ENCODE measurements around the gene ABCC8.

The ABCC8 gene

GRCh38 chr11:17403980-17404759, 72.5 kb downstream of the ABCC8 start (continued):
- TF ChIP-seq, protein P1, sequence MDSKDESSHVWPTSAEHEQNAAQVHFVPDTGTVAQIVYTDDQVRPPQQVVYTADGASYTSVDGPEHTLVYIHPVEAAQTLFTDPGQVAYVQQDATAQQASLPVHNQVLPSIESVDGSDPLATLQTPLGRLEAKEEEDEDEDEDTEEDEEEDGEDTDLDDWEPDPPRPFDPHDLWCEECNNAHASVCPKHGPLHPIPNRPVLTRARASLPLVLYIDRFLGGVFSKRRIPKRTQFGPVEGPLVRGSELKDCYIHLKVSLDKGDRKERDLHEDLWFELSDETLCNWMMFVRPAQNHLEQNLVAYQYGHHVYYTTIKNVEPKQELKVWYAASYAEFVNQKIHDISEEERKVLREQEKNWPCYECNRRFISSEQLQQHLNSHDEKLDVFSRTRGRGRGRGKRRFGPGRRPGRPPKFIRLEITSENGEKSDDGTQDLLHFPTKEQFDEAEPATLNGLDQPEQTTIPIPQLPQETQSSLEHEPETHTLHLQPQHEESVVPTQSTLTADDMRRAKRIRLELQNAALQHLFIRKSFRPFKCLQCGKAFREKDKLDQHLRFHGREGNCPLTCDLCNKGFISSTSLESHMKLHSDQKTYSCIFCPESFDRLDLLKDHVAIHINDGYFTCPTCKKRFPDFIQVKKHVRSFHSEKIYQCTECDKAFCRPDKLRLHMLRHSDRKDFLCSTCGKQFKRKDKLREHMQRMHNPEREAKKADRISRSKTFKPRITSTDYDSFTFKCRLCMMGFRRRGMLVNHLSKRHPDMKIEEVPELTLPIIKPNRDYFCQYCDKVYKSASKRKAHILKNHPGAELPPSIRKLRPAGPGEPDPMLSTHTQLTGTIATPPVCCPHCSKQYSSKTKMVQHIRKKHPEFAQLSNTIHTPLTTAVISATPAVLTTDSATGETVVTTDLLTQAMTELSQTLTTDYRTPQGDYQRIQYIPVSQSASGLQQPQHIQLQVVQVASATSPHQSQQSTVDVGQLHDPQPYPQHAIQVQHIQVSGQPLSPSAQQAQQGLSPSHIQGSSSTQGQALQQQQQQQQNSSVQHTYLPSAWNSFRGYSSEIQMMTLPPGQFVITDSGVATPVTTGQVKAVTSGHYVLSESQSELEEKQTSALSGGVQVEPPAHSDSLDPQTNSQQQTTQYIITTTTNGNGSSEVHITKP (tag by site-specific recombination; IDR thresholded peaks at IDR 0.05) = 0 out of 2 replicates have a peak, but pooled peaks have one; percentile 28
- TF ChIP-seq ZNF529 (tag by site-specific recombination; IDR thresholded peaks at IDR 0.05; ENCODE audit: insufficient replicate concordance) = no peak
- TF ChIP-seq ZBTB8A (tag by site-specific recombination; IDR thresholded peaks at IDR 0.05) = peak; percentile 31; the same call in 1 of the 2 replicates
- no peak for TF ChIP-seq ZNF239 (tag by site-specific recombination; IDR thresholded peaks at IDR 0.05)
- no peak for TF ChIP-seq ZNF654 (tag by site-specific recombination; IDR thresholded peaks at IDR 0.05; ENCODE audit: low read depth)
- TF ChIP-seq ZNF514 (tag by site-specific recombination; IDR thresholded peaks at IDR 0.05) = no peak
- TF ChIP-seq MYNN (tag by site-specific recombination; IDR thresholded peaks at IDR 0.05; ENCODE audit: borderline replicate concordance) = no peak
- peak; percentile 48; the same call in 1 of the 2 replicates for TF ChIP-seq ZNF324 (tag by site-specific recombination; IDR thresholded peaks at IDR 0.05)
- TF ChIP-seq SCRT1 (tag by site-specific recombination; IDR thresholded peaks at IDR 0.05; ENCODE audit: borderline replicate concordance) = no peak
- 0 out of 2 replicates have a peak, but pooled peaks have one; percentile 41 for TF ChIP-seq ZNF10 (tag by site-specific recombination; IDR thresholded peaks at IDR 0.05)
- TF ChIP-seq ZNF18 (tag by site-specific recombination; IDR thresholded peaks at IDR 0.05) = no peak
- TF ChIP-seq ZNF302 (tag by site-specific recombination; IDR thresholded peaks at IDR 0.05; ENCODE audit: low read depth) = no peak
- TF ChIP-seq, protein P2, sequence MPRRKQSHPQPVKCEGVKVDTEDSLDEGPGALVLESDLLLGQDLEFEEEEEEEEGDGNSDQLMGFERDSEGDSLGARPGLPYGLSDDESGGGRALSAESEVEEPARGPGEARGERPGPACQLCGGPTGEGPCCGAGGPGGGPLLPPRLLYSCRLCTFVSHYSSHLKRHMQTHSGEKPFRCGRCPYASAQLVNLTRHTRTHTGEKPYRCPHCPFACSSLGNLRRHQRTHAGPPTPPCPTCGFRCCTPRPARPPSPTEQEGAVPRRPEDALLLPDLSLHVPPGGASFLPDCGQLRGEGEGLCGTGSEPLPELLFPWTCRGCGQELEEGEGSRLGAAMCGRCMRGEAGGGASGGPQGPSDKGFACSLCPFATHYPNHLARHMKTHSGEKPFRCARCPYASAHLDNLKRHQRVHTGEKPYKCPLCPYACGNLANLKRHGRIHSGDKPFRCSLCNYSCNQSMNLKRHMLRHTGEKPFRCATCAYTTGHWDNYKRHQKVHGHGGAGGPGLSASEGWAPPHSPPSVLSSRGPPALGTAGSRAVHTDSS (tag by site-specific recombination; IDR thresholded peaks at IDR 0.05) = no peak
- no peak for TF ChIP-seq ZNF157 (tag by site-specific recombination; IDR thresholded peaks at IDR 0.05)
- TF ChIP-seq GLIS2 (tag by site-specific recombination; IDR thresholded peaks at IDR 0.05) = no peak
- TF ChIP-seq ZNF394 (tag by site-specific recombination; IDR thresholded peaks at IDR 0.05; ENCODE audit: borderline replicate concordance) = peak; percentile 16; the same call in 1 of the 2 replicates
- no peak for TF ChIP-seq ZNF777 (tag by site-specific recombination; IDR thresholded peaks at IDR 0.05; ENCODE audit: borderline replicate concordance)

DNA sequence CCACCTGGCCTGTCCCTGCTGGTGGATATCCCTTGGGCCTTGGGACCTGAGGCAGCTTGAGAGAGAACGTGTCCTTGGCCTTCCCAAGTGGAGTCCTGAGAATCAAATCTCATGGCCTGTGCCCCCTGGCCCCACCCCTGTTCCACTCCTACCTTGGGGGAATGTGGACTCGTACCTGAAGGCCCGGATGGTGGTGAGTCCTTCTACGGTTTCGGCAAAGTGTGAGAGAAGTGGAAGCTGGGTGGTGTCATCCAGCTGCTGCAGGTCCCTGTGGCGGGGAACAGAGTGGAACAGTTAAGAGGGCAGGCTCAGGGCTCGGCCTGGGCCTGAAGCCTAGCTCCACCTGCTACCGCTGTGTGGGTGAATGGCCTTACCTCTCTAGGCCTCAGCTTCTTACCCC, 74.2 kb downstream of the ABCC8 start:
- no peaks in the 10 kb centered on the region for H3K36me3 ChIP-seq (ENCODE audit: control insufficient read depth in 2 of 2, insufficient read depth in 1 of 2, low read length in 2 of 2)
- ChIA-PET CTCF (interaction anchor here (1.0 to 1.8 kb wide), 3 partner anchors 13 to 21 kb away, joined by 3 to 5 read pairs (median 3); partner anchors contain the start of gene KCNJ11), POLR2A (no interaction called here)
- H3K4me3 ChIP-seq (ENCODE audit: low read depth, low read length) = no peak overlapping the region
- H3K27ac ChIP-seq (ENCODE audit: extremely low read depth, low read depth, low read length) = no peak overlapping the region
- peaks cover 5% of the 10 kb centered on the region; the same call in 1 of the 2 replicates for H3K4me1 ChIP-seq (ENCODE audit: control insufficient read depth, insufficient read depth, low read length)
- no peaks in the 10 kb centered on the region for H3K9me3 ChIP-seq (ENCODE audit: control insufficient read depth, insufficient read depth, low read depth, low read length)
- no peak for TF ChIP-seq ZNF140 (tag by site-specific recombination; IDR thresholded peaks at IDR 0.05)
- TF ChIP-seq ZNF621 (tag by site-specific recombination; IDR thresholded peaks at IDR 0.05) = no peak
- no peak for TF ChIP-seq ZNF398 (tag by site-specific recombination; IDR thresholded peaks at IDR 0.05)
- no peak for TF ChIP-seq BCL6B (tag by site-specific recombination; IDR thresholded peaks at IDR 0.05)
- TF ChIP-seq ZNF624 (tag by site-specific recombination; IDR thresholded peaks at IDR 0.05) = no peak
- no peak for TF ChIP-seq KLF1 (tag by site-specific recombination; IDR thresholded peaks at IDR 0.05)
- TF ChIP-seq ZNF391 (tag by site-specific recombination; IDR thresholded peaks at IDR 0.05; ENCODE audit: borderline replicate concordance, low read depth) = no peak
- no peak for TF ChIP-seq ZSCAN23 (tag by site-specific recombination; IDR thresholded peaks at IDR 0.05)
- TF ChIP-seq TCF7L2 (IDR thresholded peaks at IDR 0.05; ENCODE audit: borderline replicate concordance, low read depth, low read length) = no peak
- no peak for TF ChIP-seq GLI2 (tag by site-specific recombination; IDR thresholded peaks at IDR 0.05; ENCODE audit: borderline replicate concordance, low read depth)
